Mesenchymal stem cell (in vitro differentiated cells and primary cell): Measurements from ENCODE around the gene MERTK.
"Not testable (repeated sequence)": the region's sequence is repeated elsewhere in the genome, so short reads cannot be mapped to it uniquely, and the experiment has no call there.

Experiments
- DNase-seq: peaks from one replicate; pipeline ENCODE4 v3.0.0-alpha.2; 2013
- H2AFZ ChIP-seq: one replicate; pipeline ENCODE4 v1.6.1; 2013; ENCODE audit warnings: low read depth, mild to moderate bottlenecking, control low read depth, inconsistent platforms, low read length, moderate library complexity
- H2AK5ac ChIP-seq: 2 replicates; pipeline ENCODE4 v1.6.1; 2013; ENCODE audit warnings: low read length, moderate library complexity, mild to moderate bottlenecking, inconsistent platforms; ENCODE audit not compliant: severe bottlenecking
- H2BK120ac ChIP-seq: one replicate; pipeline ENCODE4 v1.6.1; 2013; ENCODE audit warnings: low read depth, mild to moderate bottlenecking, inconsistent platforms, low read length, moderate library complexity
- H2BK12ac ChIP-seq, 2 experiments: one replicate each; pipeline ENCODE4 v1.6.1; 2013; ENCODE audit warnings: inconsistent platforms in 2 of 2, low read length in 2 of 2, mild to moderate bottlenecking in 2 of 2, moderate library complexity in 2 of 2, control low read depth in 1 of 2
- H2BK15ac ChIP-seq: one replicate; pipeline ENCODE4 v1.6.1; 2013; ENCODE audit warnings: mild to moderate bottlenecking, low read depth, inconsistent platforms; ENCODE audit not compliant: poor library complexity, severe bottlenecking
- H2BK5ac ChIP-seq: 2 replicates; pipeline ENCODE4 v1.6.1; 2013; ENCODE audit warnings: low read depth, mild to moderate bottlenecking, low read length, control low read depth, inconsistent platforms; ENCODE audit not compliant: poor library complexity, severe bottlenecking
- H3K14ac ChIP-seq, 2 experiments: one replicate each; pipeline ENCODE4 v1.6.1; 2013; ENCODE audit warnings: inconsistent platforms in 2 of 2, low read length in 2 of 2, control low read depth in 1 of 2, mild to moderate bottlenecking in 1 of 2, moderate library complexity in 1 of 2
- H3K18ac ChIP-seq, 2 experiments: one replicate each; pipeline ENCODE4 v1.6.1; 2013; ENCODE audit warnings: inconsistent platforms in 2 of 2, low read length in 2 of 2, control low read depth in 1 of 2, low read depth in 1 of 2, mild to moderate bottlenecking in 1 of 2
- H3K23ac ChIP-seq, 2 experiments: one replicate each; pipeline ENCODE4 v1.6.1; 2013; ENCODE audit warnings: inconsistent platforms in 2 of 2, low read length in 2 of 2, mild to moderate bottlenecking in 2 of 2, moderate library complexity in 2 of 2, control low read depth in 1 of 2
- H3K27ac ChIP-seq: 2 replicates; pipeline ENCODE4 v1.5.1; 2013; ENCODE audit warnings: mild to moderate bottlenecking, moderate library complexity, low read length, control low read depth, inconsistent platforms; ENCODE audit not compliant: poor library complexity, severe bottlenecking
- H3K27me3 ChIP-seq, 2 experiments: 2 replicates each; pipeline versions ENCODE4 v1.6.1 to v1.7.0; 2013; ENCODE audit warnings: low read length in 2 of 2, mild to moderate bottlenecking in 2 of 2, moderate library complexity in 2 of 2, control low read depth in 1 of 2, inconsistent platforms in 1 of 2; ENCODE audit not compliant: control insufficient read depth in 1 of 2, insufficient read depth in 1 of 2
- H3K36me3 ChIP-seq, 2 experiments: 2 replicates each; pipeline versions ENCODE4 v1.6.1 to v1.7.0; 2013; ENCODE audit warnings: low read length in 2 of 2, control low read depth in 1 of 2, inconsistent platforms in 1 of 2, low read depth in 1 of 2, mild to moderate bottlenecking in 1 of 2; ENCODE audit not compliant: insufficient read depth in 2 of 2, control insufficient read depth in 1 of 2
- H3K4ac ChIP-seq, 2 experiments: one replicate each; pipeline ENCODE4 v1.6.1; 2013; ENCODE audit warnings: inconsistent platforms in 2 of 2, low read length in 2 of 2, mild to moderate bottlenecking in 2 of 2, moderate library complexity in 2 of 2, control low read depth in 1 of 2, low read depth in 1 of 2
- H3K4me1 ChIP-seq: 2 replicates; pipeline ENCODE4 v1.6.1; 2013; ENCODE audit warnings: low read depth, low read length, control low read depth; ENCODE audit not compliant: control insufficient read depth, insufficient read depth
- H3K4me2 ChIP-seq: 2 replicates; pipeline ENCODE4 v1.6.1; 2013; ENCODE audit warnings: low read length, mild to moderate bottlenecking, inconsistent platforms; ENCODE audit not compliant: poor library complexity, severe bottlenecking
- H3K4me3 ChIP-seq, 2 experiments: 2 replicates each; pipeline versions ENCODE4 v1.5.1 to v1.7.0; 2013; ENCODE audit warnings: low read length in 2 of 2, mild to moderate bottlenecking in 2 of 2, control low read depth in 1 of 2, low read depth in 1 of 2; ENCODE audit not compliant: insufficient read depth in 1 of 2
- H3K79me1 ChIP-seq: replicated peaks from 2 replicates; pipeline ENCODE4 v1.6.1; 2013; ENCODE audit warnings: mild to moderate bottlenecking, control low read depth, low read length, inconsistent platforms; ENCODE audit not compliant: poor library complexity, severe bottlenecking
- H3K9ac ChIP-seq: 2 replicates; pipeline ENCODE4 v1.7.0; 2013; ENCODE audit warnings: mild to moderate bottlenecking, low read length, moderate library complexity
- H3K9me3 ChIP-seq: 2 replicates; pipeline ENCODE4 v1.7.0; 2013; ENCODE audit warnings: mild to moderate bottlenecking, low read length; ENCODE audit not compliant: control insufficient read depth
- H4K8ac ChIP-seq: one replicate; pipeline ENCODE4 v1.6.1; 2013; ENCODE audit warnings: inconsistent platforms, mild to moderate bottlenecking, low read length, moderate library complexity
- H4K91ac ChIP-seq: one replicate; pipeline ENCODE4 v1.6.1; 2013; ENCODE audit warnings: mild to moderate bottlenecking, low read length, inconsistent platforms
- WGBS: methylation state at CpG from one replicate; pipeline ENCODE4 v1.1.7; 2013; ENCODE audit warnings: mixed read lengths; 5-methylcytosine and 5-hydroxymethylcytosine counted together

MERTK gene

GRCh38 chr2:111930875-111931274 is 32.5 kb downstream of the MERTK start:
- Histone ChIP-seq H4K8ac (no peak overlapping the region), H2BK15ac (no peak overlapping the region), H3K27me3 (peaks cover 0 to 6% of the 10 kb centered on the region in 2 experiments), H3K9ac (peak overlapping the region; percentile 47), H2BK120ac (no peak overlapping the region), H3K4me3 (no peak overlapping the region), H2AK5ac (no peak overlapping the region), H3K23ac (no peak overlapping the region), H3K27ac (no peak overlapping the region), H3K14ac (no peak overlapping the region), H3K4me2 (no peak overlapping the region), H3K9me3 (no peaks in the 10 kb centered on the region), H3K4me1 (peaks cover 13% of the 10 kb centered on the region), H2BK12ac (no peak overlapping the region), H4K91ac (no peak overlapping the region), H2BK5ac (no peak overlapping the region), H3K36me3 (peaks cover 0 to 10% of the 10 kb centered on the region in 2 experiments), H2AFZ (no peak overlapping the region), H3K4ac (no peak overlapping the region), H3K79me1 (peaks cover 24% of the 10 kb centered on the region), H3K18ac (no peak overlapping the region)
- peak; percentile 34 for DNase-seq
- whole genome bisulfite sequencing, result 93% methylated on average over 2 of the region's 2 CpGs

- Histone ChIP-seq H2BK5ac (no peak overlapping the region), H3K27me3 (peaks cover 0 to 6% of the 10 kb centered on the region in 2 experiments), H2AK5ac (no peak overlapping the region), H2BK12ac (no peak overlapping the region), H4K91ac (no peak overlapping the region), H3K18ac (no peak overlapping the region), H3K4ac (no peak overlapping the region), H3K9me3 (no peaks in the 10 kb centered on the region), H3K79me1 (peaks cover 25% of the 10 kb centered on the region), H3K27ac (no peak overlapping the region), H4K8ac (no peak overlapping the region), H2BK15ac (no peak overlapping the region), H2BK120ac (no peak overlapping the region), H3K4me2 (no peak overlapping the region), H3K4me1 (peaks cover 7% of the 10 kb centered on the region), H2AFZ (no peak overlapping the region), H3K23ac (no peak overlapping the region), H3K4me3 (no peak overlapping the region), H3K36me3 (peaks cover 0 to 5% of the 10 kb centered on the region in 2 experiments), H3K14ac (no peak overlapping the region), H3K9ac (no peak overlapping the region)
- 84% methylated on average over 3 of the region's 4 CpGs for WGBS
- no peak for DNase-seq
These were observed 34.5 kb downstream of the MERTK start for GRCh38 chr2:111932841-111933291.

GRCh38 chr2:111933900-111934299 is 35.5 kb downstream of the MERTK start:
- H2AK5ac ChIP-seq, H3K9me3 ChIP-seq, DNase-seq, H3K23ac ChIP-seq, H4K8ac ChIP-seq, H2BK5ac ChIP-seq, H3K36me3 ChIP-seq, H2BK120ac ChIP-seq, H3K9ac ChIP-seq, H3K4me1 ChIP-seq, H2AFZ ChIP-seq, H2BK12ac ChIP-seq, H4K91ac ChIP-seq, H3K4me2 ChIP-seq, H3K4ac ChIP-seq, H3K4me3 ChIP-seq, H3K14ac ChIP-seq, H2BK15ac ChIP-seq, H3K27ac ChIP-seq, H3K18ac ChIP-seq: not testable (repeated sequence)
- peaks cover 0 to 11% of the 10 kb centered on the region in 2 experiments for H3K27me3 ChIP-seq
- peaks cover 27% of the 10 kb centered on the region for H3K79me1 ChIP-seq
- WGBS, result 100% methylated on average over 1 of the region's 4 CpGs

- no peak overlapping the region for H3K4me2 ChIP-seq
These were observed 38.5 kb downstream of the MERTK start for GRCh38 chr2:111936881-111937280.

More at GRCh38 chr2:111936881-111937280, 38.5 kb downstream of the MERTK start:
- Histone ChIP-seq H3K79me1 (peaks cover 34% of the 10 kb centered on the region), H2AK5ac (no peak overlapping the region), H3K18ac (no peak overlapping the region), H2BK15ac (no peak overlapping the region), H4K8ac (no peak overlapping the region), H4K91ac (no peak overlapping the region), H2AFZ (no peak overlapping the region), H3K4me1 (peaks cover 2% of the 10 kb centered on the region), H3K4ac (no peak overlapping the region), H2BK12ac (no peak overlapping the region), H3K36me3 (no peaks in the 10 kb centered on the region), H3K14ac (no peak overlapping the region), H3K27ac (no peak overlapping the region), H2BK5ac (no peak overlapping the region), H3K9ac (no peak overlapping the region), H2BK120ac (no peak overlapping the region), H3K27me3 (peaks cover 0 to 33% of the 10 kb centered on the region in 2 experiments), H3K23ac (no peak overlapping the region), H3K9me3 (no peaks in the 10 kb centered on the region), H3K4me3 (no peak overlapping the region)
- 85% methylated on average over 2 of the region's 5 CpGs for WGBS
- peak; percentile 38 for DNase-seq
